ENCODE measurements around the gene EIF5AL1.
"Not testable (repeated sequence)": the region's sequence is repeated elsewhere in the genome, so short reads cannot be mapped to it uniquely, and the experiment has no call there.

EIF5AL1 gene

GRCh38 chr10:79521751-79522150 is 9.4 kb downstream of the EIF5AL1 start:
- H3K27ac ChIP-seq (ENCODE audit: low read depth, low read length); H3K27me3 ChIP-seq (ENCODE audit: control insufficient read depth in 1 of 2, insufficient read depth in 2 of 2, low read length in 2 of 2); H3K36me3 ChIP-seq (ENCODE audit: insufficient read depth, low read length); H3K4me3 ChIP-seq (ENCODE audit: low read depth in 1 of 2, low read length in 2 of 2); H3K9me3 ChIP-seq (ENCODE audit: low read length); H3K9ac ChIP-seq (ENCODE audit: low read length); H3K4me1 ChIP-seq (ENCODE audit: insufficient read depth, low read length): not testable (repeated sequence)

- H3K36me3 ChIP-seq (ENCODE audit: insufficient read depth, low read length); H3K4me3 ChIP-seq (ENCODE audit: low read depth in 1 of 2, low read length in 2 of 2); H3K27ac ChIP-seq (ENCODE audit: low read depth, low read length); H3K9ac ChIP-seq (ENCODE audit: low read length); H3K27me3 ChIP-seq (ENCODE audit: control insufficient read depth in 1 of 2, insufficient read depth in 2 of 2, low read length in 2 of 2); H3K4me1 ChIP-seq (ENCODE audit: insufficient read depth, low read length); H3K9me3 ChIP-seq (ENCODE audit: low read length): not testable (repeated sequence)
These were observed 10.1 kb downstream of the EIF5AL1 start for GRCh38 chr10:79522464-79522863.

- H3K9ac ChIP-seq (ENCODE audit: low read length); H3K4me3 ChIP-seq (ENCODE audit: low read depth in 1 of 2, low read length in 2 of 2); H3K27me3 ChIP-seq (ENCODE audit: control insufficient read depth in 1 of 2, insufficient read depth in 2 of 2, low read length in 2 of 2); H3K27ac ChIP-seq (ENCODE audit: low read depth, low read length); H3K36me3 ChIP-seq (ENCODE audit: insufficient read depth, low read length); H3K4me1 ChIP-seq (ENCODE audit: insufficient read depth, low read length); H3K9me3 ChIP-seq (ENCODE audit: low read length): not testable (repeated sequence)
These were observed 11.0 kb downstream of the EIF5AL1 start for GRCh38 chr10:79523157-79523853.

- not testable (repeated sequence) for H3K9me3 ChIP-seq (ENCODE audit: low read length); H3K9ac ChIP-seq (ENCODE audit: low read length); H3K4me1 ChIP-seq (ENCODE audit: insufficient read depth, low read length); H3K36me3 ChIP-seq (ENCODE audit: insufficient read depth, low read length); H3K4me3 ChIP-seq (ENCODE audit: low read depth in 1 of 2, low read length in 2 of 2); H3K27me3 ChIP-seq (ENCODE audit: control insufficient read depth in 1 of 2, insufficient read depth in 2 of 2, low read length in 2 of 2); H3K27ac ChIP-seq (ENCODE audit: low read depth, low read length)
These were observed 12.8 kb downstream of the EIF5AL1 start for GRCh38 chr10:79525049-79525710.

- not testable (repeated sequence) for H3K9ac ChIP-seq (ENCODE audit: low read length); H3K4me1 ChIP-seq (ENCODE audit: insufficient read depth, low read length); H3K9me3 ChIP-seq (ENCODE audit: low read length); H3K27me3 ChIP-seq (ENCODE audit: control insufficient read depth in 1 of 2, insufficient read depth in 2 of 2, low read length in 2 of 2); H3K27ac ChIP-seq (ENCODE audit: low read depth, low read length); H3K36me3 ChIP-seq (ENCODE audit: insufficient read depth, low read length); H3K4me3 ChIP-seq (ENCODE audit: low read depth in 1 of 2, low read length in 2 of 2)
These were observed 15.9 kb downstream of the EIF5AL1 start for GRCh38 chr10:79528261-79528660.

- H3K27ac ChIP-seq (ENCODE audit: low read depth, low read length); H3K27me3 ChIP-seq (ENCODE audit: control insufficient read depth in 1 of 2, insufficient read depth in 2 of 2, low read length in 2 of 2); H3K4me3 ChIP-seq (ENCODE audit: low read depth in 1 of 2, low read length in 2 of 2); H3K36me3 ChIP-seq (ENCODE audit: insufficient read depth, low read length); H3K9ac ChIP-seq (ENCODE audit: low read length); H3K9me3 ChIP-seq (ENCODE audit: low read length); H3K4me1 ChIP-seq (ENCODE audit: insufficient read depth, low read length): not testable (repeated sequence)
These were observed 21.0 kb downstream of the EIF5AL1 start for GRCh38 chr10:79533142-79533902.

GRCh38 chr10:79533903-79534175 is 21.5 kb downstream of the EIF5AL1 start:
- not testable (repeated sequence) for H3K9ac ChIP-seq (ENCODE audit: low read length); H3K27ac ChIP-seq (ENCODE audit: low read depth, low read length); H3K4me3 ChIP-seq (ENCODE audit: low read depth in 1 of 2, low read length in 2 of 2); H3K36me3 ChIP-seq (ENCODE audit: insufficient read depth, low read length); H3K27me3 ChIP-seq (ENCODE audit: control insufficient read depth in 1 of 2, insufficient read depth in 2 of 2, low read length in 2 of 2); H3K9me3 ChIP-seq (ENCODE audit: low read length); H3K4me1 ChIP-seq (ENCODE audit: insufficient read depth, low read length)

- H3K9me3 ChIP-seq (ENCODE audit: low read length); H3K4me1 ChIP-seq (ENCODE audit: insufficient read depth, low read length); H3K36me3 ChIP-seq (ENCODE audit: insufficient read depth, low read length); H3K27ac ChIP-seq (ENCODE audit: low read depth, low read length); H3K9ac ChIP-seq (ENCODE audit: low read length); H3K4me3 ChIP-seq (ENCODE audit: low read depth in 1 of 2, low read length in 2 of 2); H3K27me3 ChIP-seq (ENCODE audit: control insufficient read depth in 1 of 2, insufficient read depth in 2 of 2, low read length in 2 of 2): not testable (repeated sequence)
These were observed 26.0 kb downstream of the EIF5AL1 start for GRCh38 chr10:79538311-79538710.

GRCh38 chr10:79540930-79541329 is 28.6 kb downstream of the EIF5AL1 start:
- H3K27ac ChIP-seq (ENCODE audit: low read depth, low read length); H3K4me3 ChIP-seq (ENCODE audit: low read depth in 1 of 2, low read length in 2 of 2); H3K27me3 ChIP-seq (ENCODE audit: control insufficient read depth in 1 of 2, insufficient read depth in 2 of 2, low read length in 2 of 2); H3K4me1 ChIP-seq (ENCODE audit: insufficient read depth, low read length); H3K36me3 ChIP-seq (ENCODE audit: insufficient read depth, low read length); H3K9me3 ChIP-seq (ENCODE audit: low read length); H3K9ac ChIP-seq (ENCODE audit: low read length): not testable (repeated sequence)

- Histone ChIP-seq H3K4me1 (ENCODE audit: insufficient read depth, low read length) (no peaks in the 10 kb centered on the region), H3K4me3 (ENCODE audit: low read depth in 1 of 2, low read length in 2 of 2) (no peak overlapping the region), H3K27ac (ENCODE audit: low read depth, low read length) (no peak overlapping the region), H3K9me3 (ENCODE audit: low read length) (no peaks in the 10 kb centered on the region), H3K36me3 (ENCODE audit: insufficient read depth, low read length) (no peaks in the 10 kb centered on the region), H3K9ac (ENCODE audit: low read length) (no peak overlapping the region), H3K27me3 (ENCODE audit: control insufficient read depth in 1 of 2, insufficient read depth in 2 of 2, low read length in 2 of 2) (no peaks in the 10 kb centered on the region)
These were observed 30.3 kb downstream of the EIF5AL1 start for GRCh38 chr10:79542626-79543025.

- not testable (repeated sequence) for H3K4me3 ChIP-seq (ENCODE audit: low read depth in 1 of 2, low read length in 2 of 2); H3K4me1 ChIP-seq (ENCODE audit: insufficient read depth, low read length); H3K27ac ChIP-seq (ENCODE audit: low read depth, low read length); H3K9me3 ChIP-seq (ENCODE audit: low read length); H3K27me3 ChIP-seq (ENCODE audit: control insufficient read depth in 1 of 2, insufficient read depth in 2 of 2, low read length in 2 of 2); H3K9ac ChIP-seq (ENCODE audit: low read length); H3K36me3 ChIP-seq (ENCODE audit: insufficient read depth, low read length)
These were observed 32.1 kb downstream of the EIF5AL1 start for GRCh38 chr10:79544408-79544807.
